ENCODE data around the gene SLC1A7. TPM values are rescaled to one million over a fixed set of nuclear protein-coding genes. Genes with fewer than 3 reads are reported as not detected.

SLC1A7 gene
- total and polyA plus RNA-seq, 3 donors from 2014 or later = 0.32 to 1.2 (median 0.47) TPM

DNA sequence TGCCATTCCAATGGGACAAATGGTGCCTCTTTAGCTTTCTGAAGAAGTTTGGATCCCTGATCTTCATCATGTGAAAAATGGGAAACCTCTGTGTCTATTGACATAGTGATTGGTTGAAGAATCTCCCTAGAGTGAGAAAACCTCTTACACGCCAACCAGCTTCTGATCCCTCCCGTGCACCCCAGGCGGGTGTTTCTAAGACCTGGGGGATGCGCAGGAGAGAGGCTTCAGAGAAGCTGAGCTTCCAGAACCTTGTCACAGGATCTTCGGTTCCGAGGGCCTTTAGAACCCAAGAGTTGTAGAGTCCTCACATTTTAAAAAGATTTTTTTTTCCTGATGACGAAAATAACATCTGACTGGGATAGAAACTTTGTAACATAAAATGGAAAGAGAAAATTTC is 69.2 kb downstream of the SLC1A7 start:
- DNase-seq = no peak
- TF ChIP-seq POLR2A (IDR thresholded peaks at IDR 0.05) = no peak
- no peak for TF ChIP-seq CTCF (IDR thresholded peaks at IDR 0.05)
- H3K36me3 ChIP-seq (ENCODE audit: low read depth, missing control alignments) = no peaks in the 10 kb centered on the region
- no peak overlapping the region for H3K4me3 ChIP-seq
- no peaks in the 10 kb centered on the region for H3K9me3 ChIP-seq
- 69 to 73% methylated on average over 7 of the region's 7 CpGs for WGBS, 2 donors
- H3K27ac ChIP-seq = peak overlapping the region; percentile 68 to 72
- peaks cover 15% of the 10 kb centered on the region for H3K4me1 ChIP-seq
- no peaks in the 10 kb centered on the region for H3K27me3 ChIP-seq
- intact Hi-C loops (cut with DNase I; ENCODE audit: low total_unique reads) = no loop called here

DNA sequence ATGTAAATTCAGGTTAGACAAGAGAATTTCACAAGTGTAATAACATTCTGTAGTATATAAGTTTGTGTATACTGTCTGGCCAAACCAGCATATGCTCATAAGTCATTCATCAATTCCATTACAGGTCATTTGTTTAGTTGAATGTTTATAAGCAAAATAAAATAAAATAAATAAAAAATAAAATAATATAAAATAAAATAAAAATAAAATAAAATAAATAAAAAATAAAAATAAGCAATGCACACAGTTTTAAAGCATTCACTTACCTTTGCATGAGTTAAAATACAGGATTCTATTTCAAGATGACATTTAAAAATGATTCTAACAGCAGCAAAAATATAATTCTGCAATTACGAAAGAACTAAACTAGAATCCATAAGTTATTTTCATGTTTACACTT is 70.5 kb downstream of the SLC1A7 start:
- DNase-seq = no peak
- Histone ChIP-seq H3K4me3 (no peak overlapping the region), H3K4me1 (peaks cover 15% of the 10 kb centered on the region), H3K27ac (no peak overlapping the region), H3K36me3 (ENCODE audit: low read depth, missing control alignments) (no peaks in the 10 kb centered on the region), H3K27me3 (no peaks in the 10 kb centered on the region), H3K9me3 (no peaks in the 10 kb centered on the region)
- WGBS, 2 donors = 90 to 99% methylated on average over 1 of the region's 1 CpG
- intact Hi-C loops (cut with DNase I; ENCODE audit: low total_unique reads) = no loop called here
- TF ChIP-seq POLR2A (IDR thresholded peaks at IDR 0.05) = no peak
- no peak for TF ChIP-seq CTCF (IDR thresholded peaks at IDR 0.05)

GRCh38 chr1:53071167-53071865 is 71.1 kb downstream of the SLC1A7 start:
- intact Hi-C loops (cut with DNase I; ENCODE audit: low total_unique reads) = no loop called here
- WGBS, 2 donors = 76 to 86% methylated on average over 8 to 16 of the region's 17 CpGs

GRCh38 chr1:53070621-53071020 is 71.8 kb downstream of the SLC1A7 start:
- intact Hi-C loops (cut with DNase I; ENCODE audit: low total_unique reads) = no loop called here
- H3K27ac ChIP-seq = no peak overlapping the region
- H3K4me3 ChIP-seq = no peak overlapping the region
- DNase-seq = no peak
- peaks cover 15% of the 10 kb centered on the region for H3K4me1 ChIP-seq
- TF ChIP-seq CTCF (IDR thresholded peaks at IDR 0.05) (no peak), POLR2A (IDR thresholded peaks at IDR 0.05) (no peak)
- H3K27me3 ChIP-seq = no peaks in the 10 kb centered on the region
- no peaks in the 10 kb centered on the region for H3K9me3 ChIP-seq
- no peaks in the 10 kb centered on the region for H3K36me3 ChIP-seq (ENCODE audit: low read depth, missing control alignments)
- 95 to 98% methylated on average over 10 to 12 of the region's 12 CpGs for WGBS, 2 donors

More at GRCh38 chr1:53071167-53071865, 71.1 kb downstream of the SLC1A7 start:
- no peak for TF ChIP-seq POLR2A (IDR thresholded peaks at IDR 0.05)
- TF ChIP-seq CTCF (IDR thresholded peaks at IDR 0.05) = no peak
- peaks cover 15% of the 10 kb centered on the region for H3K4me1 ChIP-seq
- H3K9me3 ChIP-seq = no peaks in the 10 kb centered on the region
- H3K27ac ChIP-seq = no peak overlapping the region
- H3K36me3 ChIP-seq (ENCODE audit: low read depth, missing control alignments) = no peaks in the 10 kb centered on the region
- no peak overlapping the region for H3K4me3 ChIP-seq
- no peaks in the 10 kb centered on the region for H3K27me3 ChIP-seq
- DNase-seq = no peak

Measured in testis (tissue), 3 donors.